GM21528 (cell line): ENCODE results near the gene ACSM2A.
"Not testable (repeated sequence)": the region's sequence is repeated elsewhere in the genome, so short reads cannot be mapped to it uniquely, and the experiment has no call there.

Experiments
- ATAC-seq: cut with Tn5 transposase; IDR thresholded peaks from one replicate; pipeline ENCODE4 v1.9.1; 2021; ENCODE audit warnings: mild to moderate bottlenecking, moderate library complexity; ENCODE audit not compliant: unreplicated experiment, low FRiP score

Gene ACSM2A

DNA sequence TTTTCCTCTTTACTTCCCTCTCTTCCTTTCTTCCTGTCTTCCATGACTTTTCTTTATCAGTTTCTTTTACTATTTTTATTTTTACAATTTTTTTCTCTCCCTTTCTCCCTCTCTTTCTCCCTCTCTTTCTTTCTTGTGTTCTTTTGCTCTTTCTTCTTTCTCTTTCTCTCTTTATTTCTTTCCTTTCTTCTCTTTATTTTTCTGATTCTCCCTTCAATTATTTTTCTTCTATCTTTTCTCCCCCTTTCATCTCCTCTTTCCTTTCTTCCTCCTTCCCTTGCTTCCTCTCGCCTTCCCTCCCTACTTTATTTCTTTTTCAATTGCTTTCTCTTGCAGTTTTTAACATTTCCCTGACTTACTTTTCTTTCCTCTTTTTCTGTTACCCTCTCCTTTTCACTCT is 85.3 kb downstream of the ACSM2A start:
- ATAC-seq = not testable (repeated sequence)
